H1 (cell line): ENCODE measurements around the gene ANGPTL8. TPM values are rescaled to one million over a fixed set of nuclear protein-coding genes. Genes with fewer than 3 reads are reported as not detected.
A peak's percentile ranks its signal among the peaks of the same experiment; 100 is the strongest.

Source experiments
- CTCF ChIA-PET: fragments of 300-600 bp; sonication (Branson Sonifier 250); formaldehyde crosslinking; loops from one replicate; lab custom pipeline; 2021; ENCODE audit not compliant: partially characterized antibody; lab: Charles Lee
- POLR2A ChIA-PET: fragments of 300-600 bp; sonication (Branson Sonifier 250); formaldehyde crosslinking; loops from one replicate; lab custom pipeline; 2021; ENCODE audit warnings: inconsistent platforms; ENCODE audit not compliant: partially characterized antibody; lab: Charles Lee
- DNase-seq, 2 experiments: peaks; one replicate each; pipeline versions ENCODE4 v3.0.0 to v3.0.0-alpha.2; 2010 to 2022; ENCODE audit warnings: low spot score in 2 of 2, low read depth in 1 of 2, mixed read lengths in 1 of 2
- FAIRE-seq: peaks from 2 replicates; lab custom pipeline; 2011; peaks lifted over from hg19 to GRCh38; lab: Jason Lieb, UNC
- H2AFZ ChIP-seq: 2 replicates; pipeline ENCODE4 v1.8.1; 2012; ENCODE audit warnings: low read length, inconsistent platforms
- H2AK5ac ChIP-seq: 2 replicates; pipeline ENCODE4 v1.6.1; 2013; ENCODE audit warnings: low read depth, low read length
- H2BK120ac ChIP-seq: replicated peaks from 2 replicates; pipeline ENCODE3; 2013; ENCODE audit warnings: low read depth, low read length, inconsistent platforms
- H2BK12ac ChIP-seq: 2 replicates; pipeline ENCODE4 v1.6.1; 2013; ENCODE audit warnings: low read depth, low read length
- H2BK15ac ChIP-seq: 2 replicates; pipeline ENCODE4 v1.6.1; 2013; ENCODE audit warnings: low read length
- H2BK20ac ChIP-seq: 2 replicates; pipeline ENCODE4 v1.6.1; 2013; ENCODE audit warnings: low read length
- H2BK5ac ChIP-seq: 2 replicates; pipeline ENCODE4 v1.6.1; 2013; ENCODE audit warnings: low read depth, low read length
- H3K14ac ChIP-seq: 2 replicates; pipeline ENCODE4 v1.6.1; 2013; ENCODE audit warnings: inconsistent platforms; ENCODE audit not compliant: insufficient read length
- H3K18ac ChIP-seq: 2 replicates; pipeline ENCODE4 v1.6.1; 2013; ENCODE audit warnings: low read length; ENCODE audit errors: extremely low read depth
- H3K23ac ChIP-seq: 2 replicates; pipeline ENCODE4 v1.6.1; 2013; ENCODE audit warnings: inconsistent platforms; ENCODE audit not compliant: insufficient read length
- H3K23me2 ChIP-seq: 2 replicates; pipeline ENCODE4 v1.6.1; 2013; ENCODE audit warnings: low read depth, low read length
- H3K27ac ChIP-seq: 2 replicates; pipeline ENCODE4 v1.6.1; 2011; ENCODE audit warnings: low read depth, low read length, inconsistent platforms
- H3K27me3 ChIP-seq, 4 experiments: replicated peaks in 1 of 4; 1 replicate in 1 of 4; 2 replicates in 3 of 4; pipeline versions ENCODE4 v1.6.1 to v1.8.1; 2011 to 2013; ENCODE audit warnings: low read length in 3 of 4, mild to moderate bottlenecking in 3 of 4, inconsistent platforms in 2 of 4, mixed read lengths in 2 of 4, moderate library complexity in 1 of 4; ENCODE audit not compliant: control insufficient read depth in 3 of 4, insufficient read depth in 3 of 4; ENCODE audit errors: extremely low read depth in 1 of 4
- H3K36me3 ChIP-seq, 4 experiments: 2 replicates each; pipeline versions ENCODE4 v1.6.1 to v1.8.1; 2011 to 2013; ENCODE audit warnings: mild to moderate bottlenecking in 4 of 4, low read length in 3 of 4, moderate library complexity in 2 of 4, control low read depth in 1 of 4, inconsistent platforms in 1 of 4; ENCODE audit not compliant: insufficient read depth in 4 of 4, control insufficient read depth in 2 of 4
- H3K4ac ChIP-seq: replicated peaks from 2 replicates; pipeline ENCODE3; 2013; ENCODE audit warnings: low read length, low read depth, mixed read lengths, inconsistent platforms; ENCODE audit not compliant: insufficient read length
- H3K4me1 ChIP-seq, 4 experiments: replicated peaks in 1 of 4; 1 replicate in 1 of 4; 2 replicates in 3 of 4; pipeline versions ENCODE4 v1.6.1 to v1.8.1; 2011 to 2013; ENCODE audit warnings: low read length in 3 of 4, inconsistent platforms in 2 of 4, mixed read lengths in 1 of 4; ENCODE audit not compliant: insufficient read depth in 4 of 4, control insufficient read depth in 3 of 4
- H3K4me2 ChIP-seq, 2 experiments: 2 replicates each; pipeline versions ENCODE4 v1.6.1 to v1.8.1; 2011 to 2013; ENCODE audit warnings: low read depth in 2 of 2, low read length in 2 of 2, control low read depth in 1 of 2, inconsistent platforms in 1 of 2, mild to moderate bottlenecking in 1 of 2; ENCODE audit not compliant: insufficient read depth in 1 of 2
- H3K4me3 ChIP-seq, 4 experiments: fragments of 200-600, 300-600 bp in 1 of 4; sonication (generic), shearing (Covaris generic), sonication (Bioruptor Twin) in 1 of 4; 2 replicates each; pipeline versions ENCODE4 v1.5.1 to v1.8.1; 2011 to 2016; ENCODE audit warnings: low read length in 4 of 4, low read depth in 3 of 4, control low read depth in 2 of 4, inconsistent platforms in 2 of 4, mild to moderate bottlenecking in 2 of 4, mixed read lengths in 1 of 4, moderate library complexity in 1 of 4; ENCODE audit not compliant: insufficient read depth in 2 of 4; ENCODE audit errors: extremely low read depth in 1 of 4
- H3K56ac ChIP-seq: replicated peaks from 2 replicates; pipeline ENCODE3; 2013; ENCODE audit warnings: low read depth, mild to moderate bottlenecking, mixed read lengths, low read length, inconsistent platforms; ENCODE audit not compliant: insufficient read length
- H3K79me1 ChIP-seq: 2 replicates; pipeline ENCODE4 v1.6.1; 2013; ENCODE audit warnings: low read depth, low read length, control low read depth
- H3K79me2 ChIP-seq, 2 experiments: 2 replicates each; pipeline versions ENCODE4 v1.6.1 to v1.8.1; 2012 to 2013; ENCODE audit warnings: low read length in 2 of 2, mild to moderate bottlenecking in 2 of 2, inconsistent platforms in 1 of 2; ENCODE audit not compliant: insufficient read depth in 2 of 2, control insufficient read depth in 1 of 2
- H3K9ac ChIP-seq, 4 experiments: replicated peaks in 1 of 4; 1 replicate in 1 of 4; 2 replicates in 3 of 4; pipeline versions ENCODE4 v1.6.1 to v1.8.1; 2011 to 2013; ENCODE audit warnings: low read depth in 3 of 4, low read length in 3 of 4, control low read depth in 2 of 4, mild to moderate bottlenecking in 2 of 4, moderate library complexity in 2 of 4, inconsistent platforms in 1 of 4; ENCODE audit errors: extremely low read depth in 1 of 4
- H3K9me3 ChIP-seq, 2 experiments: 2 replicates each; pipeline versions ENCODE4 v1.6.1 to v1.8.1; 2012 to 2013; ENCODE audit warnings: mild to moderate bottlenecking in 2 of 2, moderate library complexity in 2 of 2, control low read depth in 1 of 2, inconsistent platforms in 1 of 2, low read depth in 1 of 2, low read length in 1 of 2, mixed read lengths in 1 of 2; ENCODE audit not compliant: insufficient read depth in 2 of 2
- H4K20me1 ChIP-seq, 2 experiments: replicated peaks in 1 of 2; 2 replicates each; pipeline versions ENCODE3 to v1.8.1; 2011 to 2013; ENCODE audit warnings: inconsistent platforms in 2 of 2, low read length in 2 of 2, mild to moderate bottlenecking in 1 of 2; ENCODE audit not compliant: insufficient read depth in 2 of 2, control insufficient read depth in 1 of 2
- H4K5ac ChIP-seq: 2 replicates; pipeline ENCODE4 v1.6.1; 2013; ENCODE audit warnings: low read length, low read depth, mixed read lengths, inconsistent platforms; ENCODE audit not compliant: insufficient read length
- H4K8ac ChIP-seq: 2 replicates; pipeline ENCODE4 v1.8.0; 2013; ENCODE audit warnings: mild to moderate bottlenecking, moderate library complexity, low read length, inconsistent platforms; ENCODE audit not compliant: insufficient read depth; ENCODE audit errors: extremely low read depth
- H4K91ac ChIP-seq: replicated peaks from 2 replicates; pipeline ENCODE3; 2013; ENCODE audit warnings: low read length, mixed read lengths, inconsistent platforms; ENCODE audit not compliant: insufficient read length
- CHD1 ChIP-seq: IDR thresholded peaks from 2 replicates; pipeline ENCODE4 v1.6.1; 2012; ENCODE audit warnings: low read depth, low read length, improper control_type of control experiment
- GABPA ChIP-seq: IDR thresholded peaks from 2 replicates; pipeline ENCODE4 v1.6.1; 2011; ENCODE audit warnings: mild to moderate bottlenecking, low read length, moderate library complexity, borderline replicate concordance; ENCODE audit not compliant: insufficient read depth
- JUN ChIP-seq: IDR thresholded peaks from 2 replicates; pipeline ENCODE4 v1.6.1; 2011; ENCODE audit warnings: low read depth, mild to moderate bottlenecking, improper control_type of control experiment, low read length
- KDM1A ChIP-seq: fragments of 200-600, 300-600 bp; sonication (generic); IDR thresholded peaks from 2 replicates; pipeline ENCODE4 v1.7.1; 2016; ENCODE audit warnings: mild to moderate bottlenecking, low read length, borderline replicate concordance
- NRF1 ChIP-seq: IDR thresholded peaks from 2 replicates; pipeline ENCODE4 v1.6.1; 2011; ENCODE audit warnings: mild to moderate bottlenecking, low read depth, low read length, improper control_type of control experiment
- POLR2AphosphoS5 ChIP-seq: IDR thresholded peaks from 2 replicates; pipeline ENCODE4 v1.6.1; 2011; ENCODE audit warnings: low read depth, low read length
- WGBS, 2 experiments: shearing (Covaris generic) in 1 of 2; methylation state at CpG; one replicate each; pipeline versions ENCODE4 v1.1.6 to v1.1.7; 2013 to 2015; ENCODE audit warnings: low lambda C conversion rate in 2 of 2, mixed read lengths in 2 of 2, inconsistent platforms in 1 of 2, low coverage in 1 of 2, missing lambda C conversion rate in 1 of 2; ENCODE audit not compliant: insufficient replicate concordance in 2 of 2, insufficient coverage in 1 of 2, insufficient read length in 1 of 2; ENCODE audit errors: extremely low coverage in 1 of 2, missing lambda C conversion rate in 1 of 2; 5-methylcytosine and 5-hydroxymethylcytosine counted together
- polyA plus RNA-seq, 7 experiments: library from polyadenylated mRNA; depleted of rRNA in 3 of 7; stranded (reverse) in 5 of 7; unstranded in 2 of 7; fragments of >200 nt in 5 of 7; fragments of 200-250 nt in 2 of 7; gene quantifications; 1 replicate in 5 of 7; 2 replicates in 1 of 7; 4 replicates in 1 of 7; pipeline versions ENCODE4 v1.2.1 to v1.2.3, GENCODE V29; 2011 to 2013; ENCODE audit warnings: missing spikeins in 2 of 7, mixed read lengths in 2 of 7
- total RNA-seq: library from RNA; stranded (reverse); fragmentation: NEBNext Ultra II Directional; extraction: Animal tissue kit (Norgen Biotek cat#: 25700); gene quantifications from 2 replicates; pipeline ENCODE4 v1.2.1, GENCODE V29; 2021

Gene ANGPTL8
- total and polyA plus RNA-seq, 2 of the 8 experiments (the other 6 are each of a cell fraction or from before 2014, with no cell fraction given) = not detected

GRCh38 chr19:11243798-11244169 lies 4.4 kb downstream of the ANGPTL8 start:
- Histone ChIP-seq H3K4me1 (peaks cover 3 to 5% (median 4%) of the 10 kb centered on the region in 4 experiments; a peak in 4 of 7 replicates), H2AFZ (0 out of 2 replicates have a peak overlapping the region, but pooled peaks have one; percentile 22)
- no peak for FAIRE-seq

More at GRCh38 chr19:11243798-11244169, 4.4 kb downstream of the ANGPTL8 start:
- peaks cover 0 to 11% (median 3%) of the 10 kb centered on the region in 4 experiments; a peak in 5 of 8 replicates for H3K36me3 ChIP-seq
- H3K18ac ChIP-seq = no peak overlapping the region
- H3K4me2 ChIP-seq = peak overlapping the region; percentile 20 to 69; a peak in 3 of 4 replicates
- no peak overlapping the region for H3K9ac ChIP-seq
- POLR2A ChIA-PET = interaction anchor here (0.6 to 0.8 kb wide), 3 partner anchors 12 to 138 kb away, joined by 3 read pairs; no protein-coding TSS in a partner anchor
- no peaks in the 10 kb centered on the region for H3K27me3 ChIP-seq
- H4K91ac ChIP-seq = peak overlapping the region; percentile 54
- 92% methylated on average over 7 of the region's 7 CpGs; no CpG with 5 or more reads in 1 of the 2 experiments for WGBS, 2 experiments
- no peaks in the 10 kb centered on the region for H3K9me3 ChIP-seq
- H2BK120ac ChIP-seq = no peak overlapping the region
- no peak for DNase-seq
- no peak overlapping the region for H2BK5ac ChIP-seq
- no peak overlapping the region for H3K27ac ChIP-seq
- H2BK12ac ChIP-seq = peak overlapping the region; percentile 39; the same call in 1 of the 2 replicates
- H4K20me1 ChIP-seq = peaks cover 0 to 7% of the 10 kb centered on the region in 2 experiments
- no peak overlapping the region for H4K5ac ChIP-seq
- H2AK5ac ChIP-seq = no peak overlapping the region
- peak overlapping the region; percentile 38 for H3K4ac ChIP-seq
- peak overlapping the region in 2 of 4 experiments; percentile 34 to 37; a peak in 5 of 8 replicates for H3K4me3 ChIP-seq
- peak overlapping the region; percentile 61; the same call in 1 of the 2 replicates for H2BK15ac ChIP-seq
- H3K23me2 ChIP-seq = no peaks in the 10 kb centered on the region
- H3K23ac ChIP-seq = no peak overlapping the region
- H3K56ac ChIP-seq = no peak overlapping the region
- H2BK20ac ChIP-seq = no peak overlapping the region
- CTCF ChIA-PET = interaction anchor here (0.6 to 2.8 kb wide), 16 partner anchors 10 to 1939 kb away, joined by 3 to 10 read pairs (median 3); no protein-coding TSS in a partner anchor
- H3K79me2 ChIP-seq = no peaks in the 10 kb centered on the region
- no peak overlapping the region for H3K14ac ChIP-seq
- H4K8ac ChIP-seq = peak overlapping the region; percentile 80; the same call in 1 of the 2 replicates
- no peaks in the 10 kb centered on the region for H3K79me1 ChIP-seq
- TF ChIP-seq CHD1 (no peak), KDM1A (peak; percentile 83), NRF1 (no peak), GABPA (no peak), POLR2AphosphoS5 (no peak), JUN (no peak)
